Activated T-helper 1 cell treated with anti-CD3 and anti-CD28 coated beads, Interleukin-12 subunit alpha, Interleukin-12 subunit beta, Interleukin-2, Interleukin-4 antibody, amounts not matched to agents 30 ng/mL and 10 ng/mL and 1 ng/mL, durations not matched to agents 14 hours and 24 hours and 36 hours (primary cell): ENCODE results near the gene PRMT3. TPM values are rescaled to one million over a fixed set of nuclear protein-coding genes. Genes with fewer than 3 reads are reported as not detected.
"Not testable (repeated sequence)": the region's sequence is repeated elsewhere in the genome, so short reads cannot be mapped to it uniquely, and the experiment has no call there.

Experiments
- DNase-seq: peaks from one replicate; pipeline ENCODE4 v3.0.0; 2021; ENCODE audit warnings: low spot score
- H3K27ac Mint-ChIP-seq: one replicate; pipeline ENCODE4 v1.8.0; 2021; ENCODE audit warnings: mild to moderate bottlenecking, mixed read lengths
- H3K27me3 Mint-ChIP-seq: one replicate; pipeline ENCODE4 v1.8.0; 2022; ENCODE audit warnings: mild to moderate bottlenecking, moderate library complexity, mixed read lengths; ENCODE audit not compliant: insufficient read depth
- H3K36me3 Mint-ChIP-seq: one replicate; pipeline ENCODE4 v1.8.0; 2021; ENCODE audit warnings: low read depth, mixed read lengths
- H3K4me1 Mint-ChIP-seq: one replicate; pipeline ENCODE4 v1.8.0; 2021; ENCODE audit warnings: low read depth, mixed read lengths
- H3K4me3 Mint-ChIP-seq: one replicate; pipeline ENCODE4 v1.8.0; 2021; ENCODE audit warnings: mild to moderate bottlenecking, moderate library complexity, mixed read lengths
- H3K9me3 Mint-ChIP-seq: one replicate; pipeline ENCODE4 v1.8.0; 2021; ENCODE audit warnings: mixed read lengths
- intact Hi-C: fragments of 100-400 bp; cut with micrococcal nuclease; formaldehyde crosslinking; loops from one replicate; pipeline ENCODE4 v1.15.1; 2024
- total RNA-seq: library from RNA; stranded (reverse); gene quantifications from 2 replicates; pipeline ENCODE4 v1.2.3, GENCODE V29; 2022

The PRMT3 gene
- total RNA-seq, 1 donor from 2014 or later, result 43.7 TPM

GRCh38 chr11:20471929-20472328 is 84.4 kb downstream of the PRMT3 start:
- H3K4me1 Mint-ChIP-seq, intact Hi-C loops, H3K27ac Mint-ChIP-seq, H3K27me3 Mint-ChIP-seq, H3K9me3 Mint-ChIP-seq, H3K4me3 Mint-ChIP-seq, DNase-seq: not testable (repeated sequence)
- peaks cover 28% of the 10 kb centered on the region for H3K36me3 Mint-ChIP-seq

DNA sequence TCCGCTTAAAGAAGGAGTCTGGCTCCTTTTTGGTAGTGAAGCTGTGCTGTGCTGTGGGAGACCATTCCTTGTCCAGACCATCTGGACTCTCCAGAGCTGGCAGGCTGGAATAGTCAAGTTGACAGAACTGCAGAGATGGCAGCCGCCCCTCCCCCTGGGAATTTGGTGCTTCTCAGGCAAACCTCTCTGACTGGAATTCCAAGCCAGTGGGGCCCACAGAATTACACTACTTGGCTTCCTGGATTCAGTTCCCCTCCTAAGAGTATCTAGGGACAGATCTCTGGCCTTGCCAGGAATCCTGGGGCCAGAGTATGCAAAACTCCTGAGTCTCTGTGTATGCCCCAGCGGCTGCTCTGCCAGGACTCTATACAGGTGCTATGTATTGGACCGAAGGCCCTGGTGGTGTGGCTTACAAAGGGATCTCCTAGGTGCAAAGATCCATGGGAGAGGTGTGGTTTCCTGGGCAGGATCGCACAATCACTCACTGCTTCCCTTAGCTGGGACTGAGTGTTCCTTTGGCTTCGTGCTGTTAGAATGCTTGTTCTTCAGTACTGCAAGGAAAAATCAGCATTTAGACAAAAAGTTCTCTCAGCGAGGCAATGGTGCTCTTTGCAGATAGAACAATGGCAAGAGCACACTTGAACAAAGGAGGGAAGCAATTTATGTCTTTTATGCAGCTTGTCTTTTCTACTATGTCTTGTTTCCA is 86.8 kb downstream of the PRMT3 start:
- DNase-seq, result no peak
- H3K9me3 Mint-ChIP-seq, result no peaks in the 10 kb centered on the region
- no peaks in the 10 kb centered on the region for H3K27me3 Mint-ChIP-seq
- peaks cover 7% of the 10 kb centered on the region for H3K4me1 Mint-ChIP-seq
- H3K27ac Mint-ChIP-seq, result no peak overlapping the region
- intact Hi-C loops, result no loop called here
- peaks cover 24% of the 10 kb centered on the region for H3K36me3 Mint-ChIP-seq
- H3K4me3 Mint-ChIP-seq, result no peak overlapping the region

DNA sequence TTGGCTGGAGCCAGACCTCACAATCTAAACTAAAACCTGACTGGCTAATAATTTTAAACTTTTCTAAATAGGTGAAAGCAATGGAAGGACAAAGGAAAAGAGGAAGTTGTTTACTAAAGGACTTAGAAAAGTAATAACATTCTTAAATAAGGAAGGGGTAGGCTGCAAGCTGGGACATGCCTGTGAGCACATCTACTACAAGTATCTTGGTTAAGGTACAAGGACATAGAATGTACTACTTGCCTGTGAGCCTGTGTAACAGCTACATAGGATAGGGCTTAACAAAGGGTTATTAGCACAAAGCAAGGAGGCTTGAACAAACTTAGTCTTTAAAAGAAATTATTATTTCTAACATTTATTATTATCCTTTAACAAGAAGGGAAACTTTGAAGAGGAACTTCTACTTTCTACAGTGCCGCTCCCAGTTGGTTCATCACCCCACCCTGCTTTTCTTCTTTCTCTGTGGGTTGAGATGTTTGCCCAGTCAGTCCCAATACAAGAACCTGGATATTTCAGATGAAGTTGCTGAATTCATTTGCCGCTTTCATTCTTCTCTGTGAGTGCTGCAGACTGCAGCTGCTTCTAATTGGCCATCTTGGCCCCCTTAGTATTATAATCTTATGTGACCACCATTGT is 87.5 kb downstream of the PRMT3 start:
- no peak overlapping the region for H3K27ac Mint-ChIP-seq
- DNase-seq, result no peak
- H3K4me3 Mint-ChIP-seq, result no peak overlapping the region
- H3K36me3 Mint-ChIP-seq, result peaks cover 23% of the 10 kb centered on the region
- no peaks in the 10 kb centered on the region for H3K27me3 Mint-ChIP-seq
- H3K9me3 Mint-ChIP-seq, result no peaks in the 10 kb centered on the region
- intact Hi-C loops, result no loop called here
- peaks cover 7% of the 10 kb centered on the region for H3K4me1 Mint-ChIP-seq

GRCh38 chr11:20477418-20478090 is 90.0 kb downstream of the PRMT3 start:
- no peaks in the 10 kb centered on the region for H3K27me3 Mint-ChIP-seq

GRCh38 chr11:20479513-20479912 is 92.0 kb downstream of the PRMT3 start:
- intact Hi-C loops, result no loop called here
- no peak overlapping the region for H3K4me3 Mint-ChIP-seq
- H3K27me3 Mint-ChIP-seq, result no peaks in the 10 kb centered on the region
- no peak overlapping the region for H3K27ac Mint-ChIP-seq
- no peak for DNase-seq
- H3K36me3 Mint-ChIP-seq, result peaks cover 5% of the 10 kb centered on the region
- H3K4me1 Mint-ChIP-seq, result peaks cover 3% of the 10 kb centered on the region
- no peaks in the 10 kb centered on the region for H3K9me3 Mint-ChIP-seq

More at GRCh38 chr11:20477418-20478090, 90.0 kb downstream of the PRMT3 start:
- Mint-ChIP-seq H3K36me3 (peaks cover 3% of the 10 kb centered on the region), H3K27ac (peak overlapping the region; percentile 18), H3K4me1 (peaks cover 7% of the 10 kb centered on the region), H3K4me3 (no peak overlapping the region), H3K9me3 (no peaks in the 10 kb centered on the region)
- intact Hi-C loops, result no loop called here
- DNase-seq, result no peak

- no peaks in the 10 kb centered on the region for H3K9me3 Mint-ChIP-seq
- peaks cover 8% of the 10 kb centered on the region for H3K36me3 Mint-ChIP-seq
- DNase-seq, result no peak
- H3K4me3 Mint-ChIP-seq, result no peak overlapping the region
- no peak overlapping the region for H3K27ac Mint-ChIP-seq
- no peaks in the 10 kb centered on the region for H3K4me1 Mint-ChIP-seq
- H3K27me3 Mint-ChIP-seq, result no peaks in the 10 kb centered on the region
- intact Hi-C loops, result no loop called here
Measured at GRCh38 chr11:20483931-20484330, 96.4 kb downstream of the PRMT3 start.

DNA sequence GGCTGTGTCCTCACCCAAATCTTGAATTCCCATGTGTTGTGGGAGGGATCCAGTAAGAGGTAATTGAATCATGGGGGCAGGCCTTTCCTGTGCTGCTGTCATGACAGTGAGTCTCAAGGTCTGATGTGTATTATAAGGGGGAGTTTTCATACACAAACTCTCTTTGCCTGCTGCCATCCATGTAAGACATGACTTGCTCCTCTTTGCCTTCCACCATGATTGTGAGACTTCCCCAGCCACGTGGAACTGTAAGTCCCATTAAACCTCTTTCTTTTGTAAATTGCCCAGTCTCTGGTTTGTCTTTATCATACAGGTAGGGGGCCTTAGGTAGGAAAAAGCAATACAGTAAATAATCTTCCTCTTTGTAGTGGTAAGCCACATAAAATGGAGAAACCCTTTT is 96.9 kb downstream of the PRMT3 start:
- H3K4me3 Mint-ChIP-seq, H3K27ac Mint-ChIP-seq, intact Hi-C loops, H3K27me3 Mint-ChIP-seq, H3K36me3 Mint-ChIP-seq, H3K4me1 Mint-ChIP-seq, DNase-seq, H3K9me3 Mint-ChIP-seq: not testable (repeated sequence)

GRCh38 chr11:20488352-20488751 is 100.8 kb downstream of the PRMT3 start:
- H3K9me3 Mint-ChIP-seq, result no peaks in the 10 kb centered on the region
- no peaks in the 10 kb centered on the region for H3K27me3 Mint-ChIP-seq
- DNase-seq, result no peak
- peaks cover 11% of the 10 kb centered on the region for H3K36me3 Mint-ChIP-seq
- intact Hi-C loops, result no loop called here
- H3K4me1 Mint-ChIP-seq, result no peaks in the 10 kb centered on the region
- H3K4me3 Mint-ChIP-seq, result no peak overlapping the region
- H3K27ac Mint-ChIP-seq, result no peak overlapping the region

- peaks cover 5% of the 10 kb centered on the region for H3K36me3 Mint-ChIP-seq
- no peaks in the 10 kb centered on the region for H3K9me3 Mint-ChIP-seq
- DNase-seq, result no peak
- H3K4me1 Mint-ChIP-seq, result no peaks in the 10 kb centered on the region
- intact Hi-C loops, result no loop called here
- no peaks in the 10 kb centered on the region for H3K27me3 Mint-ChIP-seq
- H3K4me3 Mint-ChIP-seq, result no peak overlapping the region
- no peak overlapping the region for H3K27ac Mint-ChIP-seq
Measured at GRCh38 chr11:20489948-20490347, 102.4 kb downstream of the PRMT3 start.

- Mint-ChIP-seq H3K4me3 (no peak overlapping the region), H3K4me1 (no peaks in the 10 kb centered on the region), H3K27me3 (no peaks in the 10 kb centered on the region), H3K9me3 (no peaks in the 10 kb centered on the region), H3K27ac (no peak overlapping the region), H3K36me3 (peaks cover 17% of the 10 kb centered on the region)
- no peak for DNase-seq
- intact Hi-C loops, result no loop called here
Measured at GRCh38 chr11:20493340-20493739, 105.8 kb downstream of the PRMT3 start.

DNA sequence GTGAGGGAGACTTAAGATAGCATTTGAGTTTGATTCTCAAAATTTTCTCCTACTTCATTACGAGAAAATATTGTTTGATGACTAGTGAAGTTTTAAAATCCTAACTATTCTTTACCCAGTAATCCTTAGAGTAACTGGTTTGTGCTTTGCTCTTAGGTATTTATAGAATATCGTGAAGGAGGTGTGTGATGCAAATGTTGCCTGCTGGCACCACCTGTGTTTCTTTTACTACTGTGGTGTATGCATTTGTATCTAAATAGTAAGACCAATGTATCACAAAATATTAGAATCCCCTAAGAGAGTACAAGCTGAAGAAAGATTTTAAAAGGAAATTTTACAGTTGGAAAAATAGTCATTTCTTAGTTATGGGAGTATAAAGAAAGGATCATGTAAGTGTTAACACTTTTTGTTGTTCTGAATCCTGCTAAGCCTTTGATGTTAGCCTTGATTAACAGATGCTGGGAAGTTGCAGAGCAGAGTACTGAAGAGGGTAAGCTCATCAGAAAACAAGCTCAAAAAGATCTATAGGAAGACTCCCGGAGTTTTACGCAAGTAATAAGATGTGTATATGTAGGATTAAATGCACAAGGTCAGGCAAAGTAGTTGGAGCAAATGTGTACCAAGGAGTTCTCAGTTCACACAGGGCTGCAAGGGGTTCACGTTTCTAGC is 109.7 kb downstream of the PRMT3 start:
- Mint-ChIP-seq H3K4me1 (no peaks in the 10 kb centered on the region), H3K9me3 (no peaks in the 10 kb centered on the region), H3K27ac (no peak overlapping the region), H3K27me3 (no peaks in the 10 kb centered on the region), H3K4me3 (no peak overlapping the region), H3K36me3 (peaks cover 19% of the 10 kb centered on the region)
- intact Hi-C loops, result no loop called here
- no peak for DNase-seq

- H3K36me3 Mint-ChIP-seq, result peaks cover 26% of the 10 kb centered on the region
- no peak for DNase-seq
- no peak overlapping the region for H3K4me3 Mint-ChIP-seq
- no peak overlapping the region for H3K27ac Mint-ChIP-seq
- intact Hi-C loops, result no loop called here
- no peaks in the 10 kb centered on the region for H3K4me1 Mint-ChIP-seq
- H3K9me3 Mint-ChIP-seq, result no peaks in the 10 kb centered on the region
- no peaks in the 10 kb centered on the region for H3K27me3 Mint-ChIP-seq
Measured at GRCh38 chr11:20501252-20501651, 113.7 kb downstream of the PRMT3 start.

GRCh38 chr11:20501971-20502370 is 114.5 kb downstream of the PRMT3 start:
- Mint-ChIP-seq H3K4me3 (no peak overlapping the region), H3K27ac (no peak overlapping the region), H3K4me1 (no peaks in the 10 kb centered on the region), H3K27me3 (no peaks in the 10 kb centered on the region), H3K9me3 (no peaks in the 10 kb centered on the region), H3K36me3 (peaks cover 26% of the 10 kb centered on the region)
- intact Hi-C loops, result no loop called here
- no peak for DNase-seq
